GM12865 (cell line): ENCODE measurements around the gene USPL1.

Experiments
- DNase-seq: peaks from one replicate; pipeline ENCODE4 v3.0.0; 2010; ENCODE audit warnings: low read depth
- H3K4me3 ChIP-seq: 2 replicates; pipeline ENCODE4 v1.5.1; 2011; ENCODE audit warnings: mild to moderate bottlenecking, low read depth, low read length, control low read depth
- CTCF ChIP-seq: IDR thresholded peaks from 2 replicates; pipeline ENCODE4 v1.5.1; 2011; ENCODE audit warnings: low read length, control low read depth, low read depth, inconsistent platforms; ENCODE audit not compliant: insufficient read depth; ENCODE audit errors: missing control alignments

Gene USPL1

GRCh38 chr13:30615481-30615865, 2.2 kb upstream of the USPL1 start:
- no peak for TF ChIP-seq CTCF
- no peak for DNase-seq
- H3K4me3 ChIP-seq: peak overlapping the region; percentile 81

GRCh38 chr13:30615866-30616541, 1.7 kb upstream of the USPL1 start:
- peak; percentile 47 for DNase-seq
- peak overlapping the region; percentile 81 for H3K4me3 ChIP-seq
- no peak for TF ChIP-seq CTCF

GRCh38 chr13:30616927-30617314, 799 bp upstream of the USPL1 start:
- peak overlapping the region; percentile 81 for H3K4me3 ChIP-seq
- no peak for TF ChIP-seq CTCF
- DNase-seq: peak; percentile 83

GRCh38 chr13:30618186-30618929, 638 bp downstream of the USPL1 start:
- peak; percentile 42 for DNase-seq
- peak overlapping the region; percentile 98 for H3K4me3 ChIP-seq
- no peak for TF ChIP-seq CTCF

- H3K4me3 ChIP-seq: peak overlapping the region; percentile 98
- TF ChIP-seq CTCF: no peak
- DNase-seq: no peak
These were observed 1.2 kb downstream of the USPL1 start for GRCh38 chr13:30618930-30619279.

- H3K4me3 ChIP-seq: peak overlapping the region; percentile 98
- TF ChIP-seq CTCF: no peak
- no peak for DNase-seq
These were observed 2.0 kb downstream of the USPL1 start for GRCh38 chr13:30619731-30620130.

GRCh38 chr13:30620941-30621340, 3.2 kb downstream of the USPL1 start:
- no peak overlapping the region for H3K4me3 ChIP-seq
- no peak for TF ChIP-seq CTCF
- no peak for DNase-seq
